NCI-H524 treated with DMSO at 0.1 percent for 48 hours (cell line): ENCODE results near the gene CCDC134.

Experiments
- DNase-seq: peaks from one replicate; lab custom pipeline; 2025; lab: John Stamatoyannopoulos, UW

Gene CCDC134

GRCh38 chr22:41800348-41801146 is at the start of gene CCDC134:
Gene CCDC134, plus strand, starts transcription at chr22:41800679. Its CDS starts 8,212 bp downstream, at chr22:41808891.
- peak; percentile 50 for DNase-seq

- DNase-seq, result no peak
Observed at GRCh38 chr22:41752011-41752970, 48.2 kb upstream of the CCDC134 start.

DNA sequence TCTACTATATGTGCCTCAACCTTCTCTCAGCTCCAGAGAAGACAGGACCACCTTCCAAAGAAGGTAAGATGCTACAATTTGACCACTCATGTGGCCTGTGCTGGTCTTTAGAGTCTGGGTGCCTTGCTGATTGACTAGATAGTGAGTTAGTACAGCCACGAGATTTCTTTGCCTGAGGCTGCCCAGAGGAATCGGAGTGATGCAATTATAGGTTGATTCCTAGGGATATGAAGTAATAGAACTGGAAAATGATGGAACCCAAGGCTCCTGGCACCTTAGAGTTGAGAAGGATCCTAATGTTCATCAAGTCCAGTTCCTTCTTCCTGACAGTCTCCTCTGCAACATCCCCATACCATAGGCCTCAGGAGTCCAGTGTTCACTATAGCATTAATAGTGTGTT is 46.5 kb upstream of the CCDC134 start:
- DNase-seq, result no peak

GRCh38 chr22:41757502-41757901 is 43.0 kb upstream of the CCDC134 start:
- no peak for DNase-seq

- DNase-seq, result no peak
Observed at GRCh38 chr22:41758231-41758630, 42.2 kb upstream of the CCDC134 start.

DNA sequence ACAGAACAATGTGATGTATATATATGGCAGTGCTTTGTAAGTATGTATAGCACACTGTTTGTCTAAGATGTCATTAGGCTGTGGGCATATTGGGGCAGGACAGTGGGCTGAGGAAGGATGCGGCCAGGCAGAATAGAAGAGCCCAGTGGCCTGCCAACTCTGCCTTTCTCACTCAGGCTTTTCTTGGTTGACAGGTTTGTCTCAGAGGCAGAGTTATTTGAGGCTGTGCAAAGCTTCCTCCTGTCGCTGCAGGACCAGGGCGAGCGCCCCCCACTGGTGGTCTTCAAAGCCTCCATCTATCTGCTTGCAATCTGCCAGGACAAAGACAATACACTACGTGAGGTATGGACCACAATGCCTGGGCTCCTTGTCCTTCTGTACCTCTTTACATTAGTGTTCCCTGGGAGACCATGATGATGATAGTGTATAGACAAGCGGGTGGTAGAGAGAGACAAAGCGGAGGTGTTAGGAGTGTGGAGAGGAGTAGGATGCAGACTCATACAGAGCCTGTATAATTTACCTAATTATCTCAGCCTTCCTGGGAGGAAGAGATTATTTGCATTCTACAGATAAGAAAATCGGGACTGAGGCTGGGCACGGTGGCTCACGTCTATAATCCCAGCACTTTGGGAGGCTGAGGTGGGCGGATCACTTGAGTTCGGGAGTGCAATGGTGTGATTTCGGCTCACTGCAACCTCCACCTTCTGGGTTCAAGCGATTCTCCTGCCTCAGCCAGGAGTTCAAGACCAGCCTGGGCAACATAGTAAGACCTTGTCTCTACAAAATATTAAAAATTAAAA is 37.3 kb upstream of the CCDC134 start:
- no peak for DNase-seq

GRCh38 chr22:41766476-41766875 is 34.0 kb upstream of the CCDC134 start:
- no peak for DNase-seq

DNA sequence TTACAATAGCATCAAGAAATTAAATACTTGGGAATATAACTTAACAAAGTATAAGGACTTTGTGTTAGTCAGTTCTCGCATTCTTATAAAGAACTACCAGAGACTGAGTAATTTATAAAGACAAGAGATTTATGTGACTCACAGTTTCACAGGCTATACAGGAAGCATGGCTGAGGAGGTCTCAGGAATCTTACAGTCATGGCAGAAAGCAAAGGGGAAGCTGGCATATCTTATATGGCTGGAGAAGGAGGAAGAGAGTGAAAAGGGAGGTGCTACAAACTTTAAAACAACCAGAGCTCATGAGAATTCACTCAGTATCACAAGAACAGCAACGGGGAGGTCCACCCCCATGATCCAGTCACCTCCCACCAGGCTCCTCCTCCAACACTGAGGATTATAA is 32.0 kb upstream of the CCDC134 start:
- DNase-seq, result no peak

- DNase-seq, result no peak
Observed at GRCh38 chr22:41770715-41771468, 29.6 kb upstream of the CCDC134 start.

- no peak for DNase-seq
Observed at GRCh38 chr22:41772198-41772597, 28.3 kb upstream of the CCDC134 start.

DNA sequence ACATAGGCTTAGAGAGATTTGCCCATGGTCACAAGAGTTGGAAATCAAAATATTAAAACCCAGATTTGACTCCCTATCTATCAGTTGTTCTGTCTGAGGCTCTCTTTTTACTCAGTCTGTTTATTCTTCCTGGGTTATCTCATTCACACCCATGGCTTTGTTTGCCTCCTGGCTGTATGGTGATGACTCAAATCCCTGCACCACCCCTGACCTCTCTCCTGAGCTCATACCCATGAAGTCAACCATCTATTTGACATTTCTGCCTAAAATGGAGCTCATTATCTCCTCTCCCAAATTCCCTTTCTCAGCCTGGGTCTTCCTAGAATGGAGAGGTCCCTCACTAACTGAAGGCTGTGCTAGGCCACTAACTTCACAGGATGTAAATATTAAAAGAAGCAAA is 27.8 kb upstream of the CCDC134 start:
- no peak for DNase-seq

DNA sequence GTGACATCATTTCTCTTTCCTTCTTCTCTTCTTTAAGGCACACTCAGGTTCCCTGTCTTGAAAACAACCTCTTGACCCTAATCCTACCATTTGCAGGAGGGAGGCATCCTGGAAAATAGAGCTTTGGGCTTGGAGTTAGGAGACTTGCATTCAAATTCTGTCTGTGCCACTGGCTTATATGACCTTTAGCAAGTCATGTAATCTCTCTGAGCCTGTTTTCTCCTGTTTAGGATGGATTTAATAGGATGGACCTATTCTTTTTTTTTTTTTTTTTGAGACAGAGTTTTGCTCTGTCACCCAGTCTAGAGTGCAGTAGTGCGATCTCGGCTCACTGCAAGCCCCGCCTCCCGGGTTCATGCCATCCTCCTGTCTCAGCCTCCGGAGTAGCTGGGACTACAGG is 25.1 kb upstream of the CCDC134 start:
- DNase-seq, result no peak

DNA sequence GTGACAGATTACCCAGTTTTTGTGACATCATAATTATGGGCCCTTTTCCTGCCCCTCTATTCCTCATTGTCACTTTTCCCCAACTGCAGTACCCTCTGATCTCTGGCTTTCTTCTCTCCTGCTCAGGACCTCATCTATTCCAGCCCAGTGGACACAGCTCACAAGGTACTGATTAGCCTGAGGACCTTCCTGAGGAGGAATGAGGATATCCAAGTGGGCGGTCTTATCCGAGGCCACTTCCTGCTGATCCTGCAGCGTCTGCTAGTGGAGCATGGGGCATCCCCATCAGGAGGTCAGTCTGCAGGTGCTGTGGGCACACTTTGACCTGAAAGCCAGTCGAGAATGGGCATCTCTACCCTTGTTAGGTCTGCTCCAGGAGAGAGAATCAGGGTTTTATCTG is 24.5 kb upstream of the CCDC134 start:
- no peak for DNase-seq

DNA sequence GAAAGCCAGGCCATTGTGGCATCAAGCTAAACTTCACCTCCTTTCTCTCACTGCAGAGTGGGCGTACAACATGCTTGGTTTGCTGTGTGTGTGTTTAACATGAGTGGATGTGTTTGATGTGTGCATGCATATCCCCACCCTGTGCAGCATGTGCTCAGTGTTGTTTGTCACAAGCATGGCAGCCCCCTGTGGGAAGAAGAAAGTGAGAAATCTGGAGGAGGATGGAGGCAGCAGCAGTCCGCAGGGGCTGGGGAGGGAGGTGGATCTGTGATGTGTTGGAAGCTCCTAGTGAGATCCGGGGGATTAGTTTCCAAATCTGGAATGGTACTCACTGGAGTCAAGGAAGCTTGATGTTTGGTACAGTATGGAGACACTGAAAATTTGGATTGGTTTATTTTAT is 24.1 kb upstream of the CCDC134 start:
- DNase-seq, result no peak

GRCh38 chr22:41777749-41778425 is 22.6 kb upstream of the CCDC134 start:
- no peak for DNase-seq

DNA sequence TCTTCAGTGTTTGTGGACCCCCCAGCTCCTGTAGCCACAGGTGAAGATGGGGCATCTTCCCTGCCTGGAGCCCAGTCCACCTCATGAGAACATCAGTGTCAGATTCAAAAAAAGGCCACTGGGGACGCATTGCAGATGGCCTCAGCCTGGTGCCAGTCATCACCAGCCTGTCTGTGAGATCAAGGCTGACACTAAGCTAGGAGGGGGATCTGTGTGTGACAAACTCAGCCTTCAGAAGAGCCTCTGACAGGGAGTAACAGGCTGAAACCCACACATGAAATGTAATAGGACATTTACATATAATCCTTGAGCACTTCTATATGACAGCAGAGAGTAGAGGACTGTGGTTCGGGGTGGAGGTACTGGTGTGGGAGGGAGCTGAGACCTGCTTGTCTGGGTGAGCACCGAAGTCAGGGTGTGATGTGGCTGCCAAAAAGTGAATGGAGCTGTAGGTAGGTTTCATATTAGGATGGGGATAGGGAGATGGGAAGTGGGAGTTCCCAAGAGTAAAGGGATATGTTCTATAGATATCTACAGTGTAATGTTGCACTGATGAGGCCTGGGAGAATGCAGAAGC is 20.5 kb upstream of the CCDC134 start:
- DNase-seq, result no peak

DNA sequence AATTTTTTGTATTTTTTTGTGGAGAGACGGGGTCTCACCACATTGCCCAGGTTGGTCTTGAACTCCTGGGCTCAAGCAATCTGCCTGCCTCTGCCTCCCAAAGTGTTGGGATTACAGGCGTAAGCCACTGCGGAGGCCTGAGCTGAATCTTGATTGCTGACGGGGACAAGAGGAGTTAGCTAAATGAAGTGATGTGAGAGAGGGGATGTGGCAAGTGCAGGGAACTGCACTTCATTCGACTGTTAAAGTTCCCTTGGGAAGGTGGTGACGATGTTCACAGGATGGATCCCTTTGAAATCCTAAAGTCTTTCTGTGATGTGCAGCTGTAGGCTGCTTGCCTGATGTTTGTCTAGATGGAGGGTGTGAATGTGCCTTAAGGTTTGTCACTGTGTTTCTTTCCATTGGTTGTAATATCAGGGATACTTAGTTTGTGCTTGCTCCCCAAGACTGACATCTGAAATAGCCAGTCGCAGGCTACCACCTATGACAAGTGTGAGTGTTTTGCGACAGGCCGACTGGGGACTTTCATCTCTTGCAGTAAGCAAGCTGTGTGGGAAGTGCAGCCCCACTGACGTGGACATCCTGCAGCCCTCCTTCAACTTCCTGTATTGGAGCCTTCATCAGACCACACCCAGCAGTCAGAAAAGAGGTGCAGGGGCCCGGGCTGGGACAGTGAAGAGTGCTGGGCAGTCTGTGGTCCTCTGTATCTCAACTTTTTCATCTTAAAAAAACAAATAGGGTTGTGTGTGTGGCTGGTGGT is 19.6 kb upstream of the CCDC134 start:
- DNase-seq, result no peak

DNA sequence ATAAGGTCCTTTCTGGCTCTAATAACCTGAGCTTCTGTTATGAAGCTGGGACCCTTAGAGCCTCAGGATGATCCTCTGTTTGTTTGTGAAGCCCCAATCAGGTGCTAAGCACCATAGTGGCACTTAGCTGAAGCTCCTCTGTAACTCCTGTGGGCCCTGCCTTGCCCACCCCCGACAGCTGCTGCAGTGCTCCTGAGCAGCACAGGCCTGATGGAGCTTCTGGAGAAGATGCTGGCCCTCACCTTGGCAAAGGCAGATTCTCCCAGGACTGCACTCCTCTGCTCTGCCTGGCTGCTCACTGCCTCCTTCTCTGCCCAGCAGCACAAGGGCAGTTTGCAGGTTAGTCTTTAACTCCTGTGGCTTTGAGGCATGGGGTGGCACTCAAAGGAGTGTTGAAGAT is 19.0 kb upstream of the CCDC134 start:
- DNase-seq, result no peak

DNA sequence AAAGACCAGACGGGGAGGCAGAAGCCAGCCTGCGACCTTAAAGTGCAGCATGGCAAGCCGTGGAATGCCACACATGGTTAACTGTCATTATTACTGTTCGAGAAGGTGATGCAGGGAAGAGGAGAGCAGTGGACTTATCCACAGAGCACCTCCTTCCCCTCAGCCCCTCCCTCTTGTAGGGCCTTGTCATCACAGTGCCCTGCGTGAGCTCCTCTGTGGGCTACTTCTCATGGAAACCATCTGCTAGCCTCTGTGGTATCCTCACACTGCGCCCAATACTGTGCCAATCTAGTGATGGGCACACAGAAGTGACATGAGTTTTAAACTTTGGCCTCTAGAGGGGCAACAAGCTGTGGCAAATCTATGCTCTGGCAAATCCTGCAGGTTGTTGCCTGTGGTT is 18.2 kb upstream of the CCDC134 start:
- no peak for DNase-seq

DNA sequence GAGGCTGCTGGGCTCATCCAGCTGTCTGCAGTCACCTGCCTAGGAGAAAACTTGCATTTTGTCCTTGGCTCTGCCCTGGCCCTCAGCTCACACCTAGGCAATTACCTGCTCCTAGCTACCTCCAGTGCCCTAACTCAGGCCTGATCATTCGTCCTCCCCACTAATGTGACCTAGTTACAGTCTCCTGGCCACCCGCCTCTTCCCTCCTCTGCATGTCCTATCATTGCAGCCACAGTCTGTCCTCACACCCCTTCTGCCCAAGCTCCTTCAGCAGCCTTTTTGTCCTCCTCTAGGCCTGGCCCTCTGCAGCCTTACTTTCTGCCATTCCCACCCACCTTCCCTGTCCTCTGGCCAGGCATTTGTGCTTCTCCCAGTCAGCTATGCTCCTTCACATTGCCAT is 17.7 kb upstream of the CCDC134 start:
- DNase-seq, result no peak
